K562 (cell line): ENCODE data around the gene ITGA2B. TPM values are rescaled to one million over a fixed set of nuclear protein-coding genes. Genes with fewer than 3 reads are reported as not detected.

Source experiments
- PHF20 ChIP-seq: fragments of 450-650 bp; IDR thresholded peaks from 2 replicates; pipeline ENCODE4 v1.6.1; 2018; ENCODE audit not compliant: partially characterized antibody
- RBM25 ChIP-seq: fragments of 200-400 bp; formaldehyde crosslinking; IDR thresholded peaks from 2 replicates; pipeline ENCODE4 v1.6.1; 2018; ENCODE audit warnings: low read length, low read depth, moderate library complexity; ENCODE audit not compliant: severe bottlenecking
- SMARCA5 ChIP-seq: fragments of 450-650 bp; IDR thresholded peaks from 2 replicates; pipeline ENCODE4 v1.6.1; 2016
- TAF9B ChIP-seq: fragments of 450-650 bp; IDR thresholded peaks from 2 replicates; pipeline ENCODE4 v1.6.1; 2018; ENCODE audit warnings: mild to moderate bottlenecking; ENCODE audit not compliant: partially characterized antibody
- polyA plus RNA-seq, 8 experiments: library from polyadenylated mRNA; depleted of rRNA in 4 of 8; stranded (reverse) in 5 of 8; unstranded in 3 of 8; fragments of >200 nt; fragmentation: Nextera tagmentation in 2 of 8; fragmentation: Illumina TruSeq in 1 of 8; extraction: Ambion mirVana in 2 of 8; extraction: Trizol in 1 of 8; gene quantifications; 2 replicates each; pipeline versions ENCODE4 v1.2.1 to v1.2.3, GENCODE V29; 2011 to 2014; ENCODE audit warnings: inconsistent platforms in 1 of 8, missing spikeins in 1 of 8
- total RNA-seq, 7 experiments: library from RNA; depleted of rRNA in 6 of 7; stranded (reverse); fragments of >200 nt in 6 of 7; fragmentation: Illumina TruSeq in 2 of 7; extraction: Trizol in 2 of 7; gene quantifications; 2 replicates each; pipeline versions ENCODE4 v1.2.1 to v1.2.3, GENCODE V29; 2011 to 2021; ENCODE audit warnings: low replicate concordance in 1 of 7
- TF ChIP-seq, protein P1 (sequence below), 2 experiments: fragments of 150-350 bp in 1 of 2; IDR thresholded peaks; 2 replicates each; pipeline ENCODE4 v1.6.1; 2012 to 2016; ENCODE audit warnings: low read depth in 2 of 2, low read length in 2 of 2, mild to moderate bottlenecking in 1 of 2, moderate library complexity in 1 of 2
- TF ChIP-seq, protein P2 (sequence below): fragments of 250-450 bp; sonication (Bioruptor Pico); IDR thresholded peaks from 2 replicates; pipeline ENCODE4 v1.8.0; 2021; ENCODE audit warnings: moderate library complexity, mild to moderate bottlenecking, inconsistent platforms
- TF ChIP-seq, protein P3 (sequence below): fragments of 450-650 bp; IDR thresholded peaks from 2 replicates; pipeline ENCODE4 v1.6.1; 2017; ENCODE audit warnings: antibody characterized with exemption
- TF ChIP-seq, protein P4 (sequence below): fragments of 450-650 bp; IDR thresholded peaks from 2 replicates; pipeline ENCODE4 v1.6.1; 2016; ENCODE audit warnings: mild to moderate bottlenecking

The ITGA2B gene
- total and polyA plus RNA-seq, 9 of the 15 experiments (the other 6 are each of a cell fraction or from before 2014, with no cell fraction given), result 1.1 to 26.4 (median 5.6) TPM

DNA sequence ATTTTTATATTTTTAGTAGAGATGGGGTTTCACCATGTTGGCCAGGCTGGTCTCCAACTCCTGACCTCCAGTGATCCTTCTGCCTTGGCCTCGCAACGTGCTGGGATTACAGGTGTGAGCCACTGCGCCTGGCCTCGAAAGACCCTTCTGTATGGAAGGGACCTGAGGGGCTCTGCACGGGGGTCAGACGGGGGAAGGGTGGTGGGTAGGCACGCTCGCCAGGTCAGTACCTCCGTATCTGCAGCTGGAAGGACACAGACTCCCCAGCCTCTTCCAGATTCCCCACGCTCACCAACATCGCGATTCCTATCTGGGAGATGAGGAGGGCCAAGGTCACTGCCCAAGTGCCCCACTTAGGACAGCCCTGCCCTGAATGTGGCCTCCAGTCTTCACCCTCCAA lies 12.7 kb downstream of the ITGA2B start (continued):
- TF ChIP-seq, protein P1, sequence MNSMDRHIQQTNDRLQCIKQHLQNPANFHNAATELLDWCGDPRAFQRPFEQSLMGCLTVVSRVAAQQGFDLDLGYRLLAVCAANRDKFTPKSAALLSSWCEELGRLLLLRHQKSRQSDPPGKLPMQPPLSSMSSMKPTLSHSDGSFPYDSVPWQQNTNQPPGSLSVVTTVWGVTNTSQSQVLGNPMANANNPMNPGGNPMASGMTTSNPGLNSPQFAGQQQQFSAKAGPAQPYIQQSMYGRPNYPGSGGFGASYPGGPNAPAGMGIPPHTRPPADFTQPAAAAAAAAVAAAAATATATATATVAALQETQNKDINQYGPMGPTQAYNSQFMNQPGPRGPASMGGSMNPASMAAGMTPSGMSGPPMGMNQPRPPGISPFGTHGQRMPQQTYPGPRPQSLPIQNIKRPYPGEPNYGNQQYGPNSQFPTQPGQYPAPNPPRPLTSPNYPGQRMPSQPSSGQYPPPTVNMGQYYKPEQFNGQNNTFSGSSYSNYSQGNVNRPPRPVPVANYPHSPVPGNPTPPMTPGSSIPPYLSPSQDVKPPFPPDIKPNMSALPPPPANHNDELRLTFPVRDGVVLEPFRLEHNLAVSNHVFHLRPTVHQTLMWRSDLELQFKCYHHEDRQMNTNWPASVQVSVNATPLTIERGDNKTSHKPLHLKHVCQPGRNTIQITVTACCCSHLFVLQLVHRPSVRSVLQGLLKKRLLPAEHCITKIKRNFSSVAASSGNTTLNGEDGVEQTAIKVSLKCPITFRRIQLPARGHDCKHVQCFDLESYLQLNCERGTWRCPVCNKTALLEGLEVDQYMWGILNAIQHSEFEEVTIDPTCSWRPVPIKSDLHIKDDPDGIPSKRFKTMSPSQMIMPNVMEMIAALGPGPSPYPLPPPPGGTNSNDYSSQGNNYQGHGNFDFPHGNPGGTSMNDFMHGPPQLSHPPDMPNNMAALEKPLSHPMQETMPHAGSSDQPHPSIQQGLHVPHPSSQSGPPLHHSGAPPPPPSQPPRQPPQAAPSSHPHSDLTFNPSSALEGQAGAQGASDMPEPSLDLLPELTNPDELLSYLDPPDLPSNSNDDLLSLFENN (IDR thresholded peaks at IDR 0.05; ENCODE audit: low read depth in 2 of 2, low read length in 2 of 2), result no peak
- TF ChIP-seq, protein P2, sequence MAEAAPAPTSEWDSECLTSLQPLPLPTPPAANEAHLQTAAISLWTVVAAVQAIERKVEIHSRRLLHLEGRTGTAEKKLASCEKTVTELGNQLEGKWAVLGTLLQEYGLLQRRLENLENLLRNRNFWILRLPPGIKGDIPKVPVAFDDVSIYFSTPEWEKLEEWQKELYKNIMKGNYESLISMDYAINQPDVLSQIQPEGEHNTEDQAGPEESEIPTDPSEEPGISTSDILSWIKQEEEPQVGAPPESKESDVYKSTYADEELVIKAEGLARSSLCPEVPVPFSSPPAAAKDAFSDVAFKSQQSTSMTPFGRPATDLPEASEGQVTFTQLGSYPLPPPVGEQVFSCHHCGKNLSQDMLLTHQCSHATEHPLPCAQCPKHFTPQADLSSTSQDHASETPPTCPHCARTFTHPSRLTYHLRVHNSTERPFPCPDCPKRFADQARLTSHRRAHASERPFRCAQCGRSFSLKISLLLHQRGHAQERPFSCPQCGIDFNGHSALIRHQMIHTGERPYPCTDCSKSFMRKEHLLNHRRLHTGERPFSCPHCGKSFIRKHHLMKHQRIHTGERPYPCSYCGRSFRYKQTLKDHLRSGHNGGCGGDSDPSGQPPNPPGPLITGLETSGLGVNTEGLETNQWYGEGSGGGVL (CRISPR knock-in tag), result no peak
- TF ChIP-seq SMARCA5, result no peak
- no peak for TF ChIP-seq TAF9B
- no peak for TF ChIP-seq RBM25
- no peak for TF ChIP-seq PHF20
- TF ChIP-seq, protein P3, sequence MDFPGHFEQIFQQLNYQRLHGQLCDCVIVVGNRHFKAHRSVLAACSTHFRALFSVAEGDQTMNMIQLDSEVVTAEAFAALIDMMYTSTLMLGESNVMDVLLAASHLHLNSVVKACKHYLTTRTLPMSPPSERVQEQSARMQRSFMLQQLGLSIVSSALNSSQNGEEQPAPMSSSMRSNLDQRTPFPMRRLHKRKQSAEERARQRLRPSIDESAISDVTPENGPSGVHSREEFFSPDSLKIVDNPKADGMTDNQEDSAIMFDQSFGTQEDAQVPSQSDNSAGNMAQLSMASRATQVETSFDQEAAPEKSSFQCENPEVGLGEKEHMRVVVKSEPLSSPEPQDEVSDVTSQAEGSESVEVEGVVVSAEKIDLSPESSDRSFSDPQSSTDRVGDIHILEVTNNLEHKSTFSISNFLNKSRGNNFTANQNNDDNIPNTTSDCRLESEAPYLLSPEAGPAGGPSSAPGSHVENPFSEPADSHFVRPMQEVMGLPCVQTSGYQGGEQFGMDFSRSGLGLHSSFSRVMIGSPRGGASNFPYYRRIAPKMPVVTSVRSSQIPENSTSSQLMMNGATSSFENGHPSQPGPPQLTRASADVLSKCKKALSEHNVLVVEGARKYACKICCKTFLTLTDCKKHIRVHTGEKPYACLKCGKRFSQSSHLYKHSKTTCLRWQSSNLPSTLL, result no peak
- TF ChIP-seq, protein P4, sequence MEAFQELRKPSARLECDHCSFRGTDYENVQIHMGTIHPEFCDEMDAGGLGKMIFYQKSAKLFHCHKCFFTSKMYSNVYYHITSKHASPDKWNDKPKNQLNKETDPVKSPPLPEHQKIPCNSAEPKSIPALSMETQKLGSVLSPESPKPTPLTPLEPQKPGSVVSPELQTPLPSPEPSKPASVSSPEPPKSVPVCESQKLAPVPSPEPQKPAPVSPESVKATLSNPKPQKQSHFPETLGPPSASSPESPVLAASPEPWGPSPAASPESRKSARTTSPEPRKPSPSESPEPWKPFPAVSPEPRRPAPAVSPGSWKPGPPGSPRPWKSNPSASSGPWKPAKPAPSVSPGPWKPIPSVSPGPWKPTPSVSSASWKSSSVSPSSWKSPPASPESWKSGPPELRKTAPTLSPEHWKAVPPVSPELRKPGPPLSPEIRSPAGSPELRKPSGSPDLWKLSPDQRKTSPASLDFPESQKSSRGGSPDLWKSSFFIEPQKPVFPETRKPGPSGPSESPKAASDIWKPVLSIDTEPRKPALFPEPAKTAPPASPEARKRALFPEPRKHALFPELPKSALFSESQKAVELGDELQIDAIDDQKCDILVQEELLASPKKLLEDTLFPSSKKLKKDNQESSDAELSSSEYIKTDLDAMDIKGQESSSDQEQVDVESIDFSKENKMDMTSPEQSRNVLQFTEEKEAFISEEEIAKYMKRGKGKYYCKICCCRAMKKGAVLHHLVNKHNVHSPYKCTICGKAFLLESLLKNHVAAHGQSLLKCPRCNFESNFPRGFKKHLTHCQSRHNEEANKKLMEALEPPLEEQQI, result no peak
